Measurements from ENCODE around the gene GSK3A. TPM values are rescaled to one million over a fixed set of nuclear protein-coding genes. Genes with fewer than 3 reads are reported as not detected.

The GSK3A gene
- total RNA-seq, 1 experiment from 2014 or later: 25.0 TPM

- H2AFZ ChIP-seq (ENCODE audit: low read length): no peak overlapping the region
- BruUV-seq (replicated peaks): no TSS peak
- H3K4me1 ChIP-seq (ENCODE audit: insufficient read depth, low read length): no peaks in the 10 kb centered on the region
- no peaks in the 10 kb centered on the region for H3K36me3 ChIP-seq (ENCODE audit: low read depth, low read length)
- no peaks in the 10 kb centered on the region for H3K9me2 ChIP-seq (replicated peaks; ENCODE audit: low read length)
- H3K9me3 ChIP-seq (ENCODE audit: low read length): no peaks in the 10 kb centered on the region
- intact Hi-C loops (cut with micrococcal nuclease): no loop called here
- ChIA-PET CTCF (no interaction called here), POLR2A (ENCODE audit: unreplicated experiment) (no interaction called here)
- H3K4me2 ChIP-seq (ENCODE audit: low read length): no peak overlapping the region
- DNase-seq (no peak), ATAC-seq (no peak)
- no peaks in the 10 kb centered on the region for H3K27me3 ChIP-seq (ENCODE audit: low read length)
- H4K20me1 ChIP-seq (ENCODE audit: low read length): no peaks in the 10 kb centered on the region
- H3K79me2 ChIP-seq (ENCODE audit: low read length): no peaks in the 10 kb centered on the region
- H3K27ac ChIP-seq (ENCODE audit: low read length): no peak overlapping the region
- no peak overlapping the region for H3K4me3 ChIP-seq (ENCODE audit: low read length)
- TF ChIP-seq EZH2phosphoT487 (IDR thresholded peaks at IDR 0.05; ENCODE audit: borderline replicate concordance, low read length) (no peak), CTCF (conservative IDR thresholded peaks at IDR 0.05; ENCODE audit: low read depth, low read length) (no peak), EZH2 (IDR thresholded peaks at IDR 0.05; ENCODE audit: low read length, unreplicated experiment) (no peak)
- H3F3A ChIP-seq (ENCODE audit: low read length, unreplicated experiment): no peaks in the 10 kb centered on the region
- no peak overlapping the region for H3K9ac ChIP-seq (ENCODE audit: low read length)
Measured at GRCh38 chr19:42278452-42279154, 36.2 kb upstream of the GSK3A start.

DNA sequence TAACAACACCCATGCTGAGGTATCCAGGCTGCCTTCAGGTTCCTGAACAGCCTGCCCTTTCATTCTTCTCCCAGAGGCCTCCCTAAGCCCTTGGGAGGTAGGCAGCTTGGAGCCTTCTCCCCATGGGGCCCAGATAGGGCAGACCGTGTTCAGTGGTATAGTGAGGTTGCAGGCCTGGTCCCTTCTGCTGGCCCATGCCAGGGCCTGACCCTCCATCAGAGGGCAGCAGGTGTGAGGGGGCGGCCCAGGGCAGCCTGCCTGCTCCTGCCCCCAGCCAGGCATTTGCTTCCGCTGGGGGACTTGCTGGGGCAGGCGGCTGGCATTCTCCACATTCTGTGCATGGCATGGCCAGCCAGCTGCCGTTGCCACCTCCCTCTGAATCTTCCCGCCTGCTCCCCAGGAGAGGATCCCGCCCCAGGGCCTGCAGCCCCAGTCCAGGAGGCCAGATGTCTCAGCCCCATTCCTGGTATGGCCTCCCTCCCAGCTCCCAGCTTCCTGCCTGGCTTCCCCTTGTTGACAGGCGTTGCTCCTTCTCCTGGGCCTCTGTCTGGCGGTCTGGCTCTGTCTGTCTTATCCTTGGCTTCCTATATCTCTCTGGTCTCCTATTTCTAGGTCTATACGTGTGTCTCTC, 35.5 kb upstream of the GSK3A start:
- H3K9ac ChIP-seq (ENCODE audit: low read length): no peak overlapping the region
- ATAC-seq (no peak), DNase-seq (no peak)
- no peaks in the 10 kb centered on the region for H3K9me3 ChIP-seq (ENCODE audit: low read length)
- TF ChIP-seq EZH2 (IDR thresholded peaks at IDR 0.05; ENCODE audit: low read length, unreplicated experiment): no peak
- TF ChIP-seq EZH2phosphoT487 (IDR thresholded peaks at IDR 0.05; ENCODE audit: borderline replicate concordance, low read length): no peak
- no peak for TF ChIP-seq CTCF (conservative IDR thresholded peaks at IDR 0.05; ENCODE audit: low read depth, low read length)
- no peaks in the 10 kb centered on the region for H3K9me2 ChIP-seq (replicated peaks; ENCODE audit: low read length)
- no peaks in the 10 kb centered on the region for H3K36me3 ChIP-seq (ENCODE audit: low read depth, low read length)
- H3K4me1 ChIP-seq (ENCODE audit: insufficient read depth, low read length): no peaks in the 10 kb centered on the region
- H3K79me2 ChIP-seq (ENCODE audit: low read length): no peaks in the 10 kb centered on the region
- ChIA-PET POLR2A (ENCODE audit: unreplicated experiment) (no interaction called here), CTCF (no interaction called here)
- H4K20me1 ChIP-seq (ENCODE audit: low read length): no peaks in the 10 kb centered on the region
- intact Hi-C loops (cut with micrococcal nuclease): no loop called here
- H3K4me2 ChIP-seq (ENCODE audit: low read length): no peak overlapping the region
- BruUV-seq (replicated peaks): no TSS peak
- H2AFZ ChIP-seq (ENCODE audit: low read length): no peak overlapping the region
- H3K27me3 ChIP-seq (ENCODE audit: low read length): no peaks in the 10 kb centered on the region
- H3F3A ChIP-seq (ENCODE audit: low read length, unreplicated experiment): no peaks in the 10 kb centered on the region
- no peak overlapping the region for H3K4me3 ChIP-seq (ENCODE audit: low read length)
- no peak overlapping the region for H3K27ac ChIP-seq (ENCODE audit: low read length)

DNA sequence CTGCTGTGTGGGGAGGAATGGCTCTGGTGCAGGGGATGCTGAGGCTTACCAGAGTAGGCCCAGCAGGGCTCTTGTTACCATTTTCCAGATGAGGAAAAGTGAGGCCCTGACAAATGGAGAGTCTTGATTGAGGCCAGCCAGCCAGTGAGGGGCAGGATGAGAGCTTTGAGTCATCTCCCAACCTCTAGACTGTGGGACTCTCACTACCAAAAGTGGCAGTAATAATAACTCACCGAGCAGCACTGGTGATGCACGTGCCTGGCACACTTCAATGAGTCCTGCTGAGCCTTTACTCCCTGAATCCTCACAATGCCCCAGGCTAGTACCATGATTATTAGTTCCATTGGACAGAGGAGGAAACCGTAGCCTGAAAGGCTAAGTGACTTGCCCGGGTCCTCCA, 34.4 kb upstream of the GSK3A start:
- CTCF ChIA-PET: no interaction called here
- H3K9ac ChIP-seq (ENCODE audit: low read length): no peak overlapping the region
- H3K4me3 ChIP-seq (ENCODE audit: low read length): no peak overlapping the region
- TF ChIP-seq EZH2phosphoT487 (IDR thresholded peaks at IDR 0.05; ENCODE audit: borderline replicate concordance, low read length): no peak
- TF ChIP-seq EZH2 (IDR thresholded peaks at IDR 0.05; ENCODE audit: low read length, unreplicated experiment): no peak
- no peak for TF ChIP-seq CTCF (conservative IDR thresholded peaks at IDR 0.05; ENCODE audit: low read depth, low read length)
- no peaks in the 10 kb centered on the region for H4K20me1 ChIP-seq (ENCODE audit: low read length)
- POLR2A ChIA-PET (ENCODE audit: unreplicated experiment): no interaction called here
- no peaks in the 10 kb centered on the region for H3K36me3 ChIP-seq (ENCODE audit: low read depth, low read length)
- no peaks in the 10 kb centered on the region for H3K9me2 ChIP-seq (replicated peaks; ENCODE audit: low read length)
- no peaks in the 10 kb centered on the region for H3K9me3 ChIP-seq (ENCODE audit: low read length)
- BruUV-seq (replicated peaks): no TSS peak
- intact Hi-C loops (cut with micrococcal nuclease): no loop called here
- DNase-seq (no peak), ATAC-seq (no peak)
- no peak overlapping the region for H3K4me2 ChIP-seq (ENCODE audit: low read length)
- no peaks in the 10 kb centered on the region for H3F3A ChIP-seq (ENCODE audit: low read length, unreplicated experiment)
- H3K4me1 ChIP-seq (ENCODE audit: insufficient read depth, low read length): no peaks in the 10 kb centered on the region
- H2AFZ ChIP-seq (ENCODE audit: low read length): no peak overlapping the region
- no peaks in the 10 kb centered on the region for H3K27me3 ChIP-seq (ENCODE audit: low read length)
- peaks cover 3% of the 10 kb centered on the region; the same call in 1 of the 2 replicates for H3K79me2 ChIP-seq (ENCODE audit: low read length)
- no peak overlapping the region for H3K27ac ChIP-seq (ENCODE audit: low read length)
